Hepatocyte (in vitro differentiated cells): ENCODE measurements around the gene PDXP. TPM values are rescaled to one million over a fixed set of nuclear protein-coding genes. Genes with fewer than 3 reads are reported as not detected.

Experiments used
- DNase-seq: peaks from one replicate; pipeline ENCODE4 v3.0.0-alpha.2; 2016; ENCODE audit warnings: low spot score
- H2AFZ ChIP-seq: fragments of 200-600 bp; sonication (generic); 2 replicates; pipeline ENCODE4 v1.6.0; 2016; ENCODE audit warnings: antibody characterized with exemption, mild to moderate bottlenecking
- H3K27ac ChIP-seq: fragments of 200-600 bp; sonication (generic); 2 replicates; pipeline ENCODE4 v1.5.1; 2016; ENCODE audit warnings: mild to moderate bottlenecking
- H3K27me3 ChIP-seq: fragments of 200-600 bp; sonication (generic); 2 replicates; pipeline ENCODE4 v1.6.1; 2016
- H3K36me3 ChIP-seq: fragments of 200-600 bp; sonication (generic); replicated peaks from 2 replicates; pipeline ENCODE4 v1.5.1; 2016; ENCODE audit warnings: low read depth; ENCODE audit not compliant: insufficient read depth
- H3K4me1 ChIP-seq: fragments of 200-600 bp; sonication (generic); 2 replicates; pipeline ENCODE4 v1.5.1; 2016; ENCODE audit warnings: mild to moderate bottlenecking, moderate library complexity; ENCODE audit not compliant: insufficient read depth
- H3K4me2 ChIP-seq: fragments of 200-600 bp; sonication (generic); 2 replicates; pipeline ENCODE4 v1.6.0; 2016
- H3K4me3 ChIP-seq: fragments of 200-600 bp; sonication (generic); 2 replicates; pipeline ENCODE4 v1.5.1; 2016; ENCODE audit warnings: mild to moderate bottlenecking
- H3K79me2 ChIP-seq: fragments of 200-600 bp; sonication (generic); 2 replicates; pipeline ENCODE4 v1.6.0; 2017; ENCODE audit warnings: mild to moderate bottlenecking
- H3K9me2 ChIP-seq: fragments of 200-600 bp; sonication (generic); replicated peaks from 2 replicates; pipeline ENCODE4 v1.6.0; 2017; ENCODE audit warnings: mild to moderate bottlenecking; ENCODE audit not compliant: insufficient read depth
- H3K9me3 ChIP-seq: fragments of 200-600 bp; sonication (generic); 2 replicates; pipeline ENCODE4 v1.5.1; 2016; ENCODE audit warnings: low read depth, mild to moderate bottlenecking
- H4K20me1 ChIP-seq: fragments of 200-600 bp; sonication (generic); 2 replicates; pipeline ENCODE4 v1.6.0; 2016; ENCODE audit warnings: mild to moderate bottlenecking; ENCODE audit not compliant: insufficient read depth, poor library complexity, severe bottlenecking
- CTCF ChIP-seq: fragments of 200-600 bp; sonication (generic); IDR thresholded peaks from 2 replicates; pipeline ENCODE4 v1.5.1; 2016; ENCODE audit warnings: antibody characterized with exemption, mild to moderate bottlenecking; ENCODE audit not compliant: poor library complexity
- EZH2 ChIP-seq: fragments of 200-600 bp; sonication (generic); IDR thresholded peaks from 2 replicates; pipeline ENCODE4 v1.6.1; 2016; ENCODE audit warnings: antibody characterized with exemption, mild to moderate bottlenecking, borderline replicate concordance
- EZH2phosphoT487 ChIP-seq: fragments of 200-600 bp; sonication (generic); IDR thresholded peaks from one replicate; pipeline ENCODE4 v1.6.1; 2018; ENCODE audit warnings: antibody characterized with exemption, mild to moderate bottlenecking, low read depth, moderate library complexity; ENCODE audit not compliant: unreplicated experiment, severe bottlenecking
- WGBS: methylation state at CpG from one replicate; pipeline ENCODE4 v1.1.6; 2016; ENCODE audit warnings: low lambda C conversion rate; ENCODE audit errors: missing lambda C conversion rate; 5-methylcytosine and 5-hydroxymethylcytosine counted together
- polyA plus RNA-seq: library from polyadenylated mRNA; unstranded; fragments of >200 nt; fragmentation: Nextera tagmentation; extraction: Ambion mirVana; gene quantifications from 2 replicates; pipeline ENCODE4 v1.2.1, GENCODE V29; 2016
- total RNA-seq: library from RNA; depleted of rRNA; stranded (reverse); fragments of >200 nt; gene quantifications from 2 replicates; pipeline ENCODE4 v1.2.3, GENCODE V29; 2014

Gene PDXP
- total and polyA plus RNA-seq, 2 experiments from 2014 or later = 15.0 to 27.6 TPM

GRCh38 chr22:37709445-37709765 lies 50.9 kb downstream of the PDXP start:
- Histone ChIP-seq H3K27ac (no peak overlapping the region), H3K4me2 (no peak overlapping the region), H3K9me3 (no peaks in the 10 kb centered on the region), H3K36me3 (no peaks in the 10 kb centered on the region), H4K20me1 (no peaks in the 10 kb centered on the region), H3K9me2 (no peaks in the 10 kb centered on the region), H3K4me1 (no peaks in the 10 kb centered on the region), H3K79me2 (no peaks in the 10 kb centered on the region), H3K4me3 (no peak overlapping the region), H3K27me3 (no peaks in the 10 kb centered on the region), H2AFZ (no peak overlapping the region)
- no peak for DNase-seq
- TF ChIP-seq EZH2 = no peak
- TF ChIP-seq CTCF = no peak
- TF ChIP-seq EZH2phosphoT487 = no peak
- 98% methylated on average over 12 of the region's 15 CpGs for WGBS

GRCh38 chr22:37710675-37711074 lies 52.2 kb downstream of the PDXP start:
- H3K4me1 ChIP-seq = no peaks in the 10 kb centered on the region
- H3K27ac ChIP-seq = no peak overlapping the region
- H4K20me1 ChIP-seq = no peaks in the 10 kb centered on the region
- DNase-seq = no peak
- H3K36me3 ChIP-seq = no peaks in the 10 kb centered on the region
- no peak overlapping the region for H2AFZ ChIP-seq
- H3K9me3 ChIP-seq = no peaks in the 10 kb centered on the region
- no peaks in the 10 kb centered on the region for H3K27me3 ChIP-seq
- 95% methylated on average over 3 of the region's 3 CpGs for WGBS
- TF ChIP-seq EZH2phosphoT487 = no peak
- no peak for TF ChIP-seq CTCF
- TF ChIP-seq EZH2 = no peak
- H3K9me2 ChIP-seq = no peaks in the 10 kb centered on the region
- no peaks in the 10 kb centered on the region for H3K79me2 ChIP-seq
- no peak overlapping the region for H3K4me2 ChIP-seq
- H3K4me3 ChIP-seq = no peak overlapping the region

- Histone ChIP-seq H3K9me3 (no peaks in the 10 kb centered on the region), H3K4me1 (no peaks in the 10 kb centered on the region), H3K9me2 (no peaks in the 10 kb centered on the region), H3K36me3 (no peaks in the 10 kb centered on the region), H3K27me3 (no peaks in the 10 kb centered on the region), H3K79me2 (no peaks in the 10 kb centered on the region), H3K4me3 (no peak overlapping the region), H3K27ac (no peak overlapping the region), H2AFZ (no peak overlapping the region), H3K4me2 (no peak overlapping the region), H4K20me1 (no peaks in the 10 kb centered on the region)
- DNase-seq = no peak
- TF ChIP-seq CTCF (no peak), EZH2phosphoT487 (no peak), EZH2 (no peak)
- WGBS = 93% methylated on average over 8 of the region's 10 CpGs
Measured at GRCh38 chr22:37711490-37711889, 53.0 kb downstream of the PDXP start.

GRCh38 chr22:37713761-37714160 lies 55.2 kb downstream of the PDXP start:
- Histone ChIP-seq H3K4me3 (no peak overlapping the region), H3K27me3 (no peaks in the 10 kb centered on the region), H3K79me2 (no peaks in the 10 kb centered on the region), H3K27ac (no peak overlapping the region), H3K4me1 (no peaks in the 10 kb centered on the region), H3K9me3 (no peaks in the 10 kb centered on the region), H3K4me2 (no peak overlapping the region), H2AFZ (no peak overlapping the region), H3K36me3 (no peaks in the 10 kb centered on the region), H4K20me1 (no peaks in the 10 kb centered on the region), H3K9me2 (no peaks in the 10 kb centered on the region)
- 96% methylated on average over 7 of the region's 7 CpGs for WGBS
- no peak for DNase-seq
- no peak for TF ChIP-seq EZH2
- no peak for TF ChIP-seq EZH2phosphoT487
- TF ChIP-seq CTCF = no peak
